SK-N-MC (cell line): ENCODE results near the gene LARGE1.

Source experiments
- DNase-seq: peaks from one replicate; pipeline ENCODE4 v3.0.0-alpha.2; 2011; ENCODE audit warnings: low read depth, low spot score
- H3K27ac ChIP-seq: fragments of 200-600 bp; sonication (generic); 2 replicates; pipeline ENCODE4 v1.5.1; 2016; ENCODE audit warnings: mixed run types
- H3K36me3 ChIP-seq: fragments of 200-600 bp; sonication (generic); 2 replicates; pipeline ENCODE4 v1.6.1; 2017; ENCODE audit warnings: antibody characterized with exemption, low read length, mixed read lengths; ENCODE audit not compliant: insufficient read depth
- H3K4me3 ChIP-seq: fragments of 200-600 bp; sonication (generic); 2 replicates; pipeline ENCODE4 v1.5.1; 2016
- H3K9ac ChIP-seq: fragments of 200-600 bp; sonication (generic); 2 replicates; pipeline ENCODE4 v1.8.0; 2017; ENCODE audit warnings: mixed run types, mixed read lengths; ENCODE audit not compliant: insufficient read length
- H3K9me3 ChIP-seq: fragments of 200-600 bp; sonication (generic); 2 replicates; pipeline ENCODE4 v1.6.1; 2017; ENCODE audit warnings: low read depth, mild to moderate bottlenecking, antibody characterized with exemption, low read length, moderate library complexity, mixed read lengths
- EZH2 ChIP-seq: fragments of 200-600 bp; sonication (generic); IDR thresholded peaks from one replicate; pipeline ENCODE4 v1.6.1; 2017; ENCODE audit warnings: antibody characterized with exemption
- FOXP2 ChIP-seq: optimal IDR thresholded peaks from 2 replicates; pipeline ENCODE3; 2011; ENCODE audit warnings: mild to moderate bottlenecking, moderate library complexity; ENCODE audit not compliant: insufficient read depth; ENCODE audit errors: extremely low read length, control extremely low read depth
- POLR2AphosphoS5 ChIP-seq: IDR thresholded peaks from 2 replicates; pipeline ENCODE4 v1.6.1; 2012; ENCODE audit warnings: mild to moderate bottlenecking, low read depth, low read length, borderline replicate concordance

LARGE1 gene

DNA sequence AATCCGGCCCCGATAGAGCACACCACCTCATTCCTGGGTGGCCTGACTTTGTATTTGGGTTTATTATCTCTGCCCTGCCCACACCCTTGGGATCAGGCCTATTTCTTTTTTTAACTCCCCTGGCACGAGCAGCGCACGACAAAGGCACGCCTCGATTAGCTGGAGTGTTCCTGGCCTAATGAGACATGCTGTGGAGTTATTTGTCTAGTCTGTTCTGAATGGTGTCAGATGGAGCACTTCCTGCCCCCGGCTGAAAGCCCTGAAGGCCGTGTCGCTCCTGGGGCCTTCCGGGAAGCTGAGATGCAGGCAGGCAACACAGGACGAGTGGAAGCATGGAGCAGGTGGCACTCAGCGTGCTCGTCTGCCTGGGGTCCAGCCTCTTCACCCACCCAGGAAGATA lies 47.1 kb downstream of the LARGE1 start:
- Histone ChIP-seq H3K27ac (no peak overlapping the region), H3K9me3 (no peaks in the 10 kb centered on the region), H3K4me3 (no peak overlapping the region), H3K36me3 (no peaks in the 10 kb centered on the region), H3K9ac (no peak overlapping the region)
- TF ChIP-seq EZH2, result no peak
- no peak for TF ChIP-seq FOXP2
- no peak for TF ChIP-seq POLR2AphosphoS5
- no peak for DNase-seq

DNA sequence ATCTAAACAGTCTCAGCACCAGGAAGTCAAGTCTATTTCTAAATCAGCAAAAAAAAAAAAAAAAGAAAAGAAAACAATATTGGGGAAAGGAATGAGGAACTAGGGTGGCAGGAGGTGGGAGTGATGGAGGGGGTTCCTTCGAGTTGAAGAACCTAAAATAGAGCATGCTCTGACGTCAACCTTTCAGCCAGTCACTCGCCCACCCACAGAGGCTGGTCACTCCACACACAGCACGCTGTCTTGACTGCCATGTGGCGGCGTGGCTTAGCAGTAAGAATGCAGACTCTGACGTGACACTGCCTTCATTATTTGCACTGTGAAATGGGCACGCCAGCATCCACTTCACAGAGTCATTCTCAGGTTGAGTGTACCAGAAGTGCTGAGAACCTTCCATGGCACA lies 48.3 kb downstream of the LARGE1 start:
- DNase-seq, result no peak
- TF ChIP-seq EZH2, result no peak
- no peak for TF ChIP-seq POLR2AphosphoS5
- TF ChIP-seq FOXP2, result no peak
- Histone ChIP-seq H3K9ac (no peak overlapping the region), H3K9me3 (no peaks in the 10 kb centered on the region), H3K36me3 (no peaks in the 10 kb centered on the region), H3K4me3 (no peak overlapping the region), H3K27ac (no peak overlapping the region)

DNA sequence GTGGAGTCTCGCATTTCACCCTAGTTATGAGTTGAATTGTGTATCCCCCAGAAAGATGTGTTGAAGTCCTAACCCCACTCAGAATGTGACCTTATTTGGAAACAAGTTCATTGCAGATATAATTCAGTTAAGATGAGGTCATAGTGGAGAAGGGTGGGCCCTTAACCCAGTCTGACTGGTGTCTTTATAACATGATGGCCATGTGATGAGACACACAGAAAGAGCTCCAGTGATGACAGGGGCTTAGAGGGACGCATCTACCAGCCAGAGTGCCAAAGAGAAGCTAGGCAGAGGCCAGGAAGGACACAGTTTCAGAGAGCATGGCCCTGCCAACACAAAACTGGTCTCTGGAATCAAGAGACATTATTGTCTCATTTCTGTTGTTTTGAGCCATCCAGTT lies 50.3 kb downstream of the LARGE1 start:
- Histone ChIP-seq H3K9ac (no peak overlapping the region), H3K4me3 (no peak overlapping the region), H3K9me3 (no peaks in the 10 kb centered on the region), H3K27ac (no peak overlapping the region), H3K36me3 (no peaks in the 10 kb centered on the region)
- no peak for DNase-seq
- TF ChIP-seq POLR2AphosphoS5 (no peak), FOXP2 (no peak), EZH2 (no peak)

DNA sequence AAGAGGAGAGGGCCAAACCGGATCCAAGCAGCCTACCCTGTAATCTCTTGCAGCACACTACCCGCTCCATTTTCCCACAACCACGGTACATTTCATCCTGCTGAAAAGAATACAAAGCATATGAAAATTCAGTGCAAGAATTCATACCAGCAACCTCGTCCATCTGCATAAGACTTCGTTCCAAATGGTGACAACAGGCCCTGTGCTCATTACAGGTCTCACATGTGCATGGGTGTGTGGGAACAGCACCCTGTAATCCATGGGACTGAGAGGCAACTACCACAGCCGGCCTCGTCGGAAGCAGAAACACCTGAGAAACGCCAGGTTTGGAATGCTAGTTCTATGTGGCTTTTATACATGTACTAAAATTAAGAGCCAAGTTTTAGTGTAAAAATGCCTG lies 52.3 kb downstream of the LARGE1 start:
- H3K9me3 ChIP-seq, result no peaks in the 10 kb centered on the region
- DNase-seq, result no peak
- no peaks in the 10 kb centered on the region for H3K36me3 ChIP-seq
- H3K9ac ChIP-seq, result no peak overlapping the region
- no peak overlapping the region for H3K4me3 ChIP-seq
- TF ChIP-seq EZH2, result no peak
- TF ChIP-seq POLR2AphosphoS5, result no peak
- TF ChIP-seq FOXP2, result no peak
- no peak overlapping the region for H3K27ac ChIP-seq

DNA sequence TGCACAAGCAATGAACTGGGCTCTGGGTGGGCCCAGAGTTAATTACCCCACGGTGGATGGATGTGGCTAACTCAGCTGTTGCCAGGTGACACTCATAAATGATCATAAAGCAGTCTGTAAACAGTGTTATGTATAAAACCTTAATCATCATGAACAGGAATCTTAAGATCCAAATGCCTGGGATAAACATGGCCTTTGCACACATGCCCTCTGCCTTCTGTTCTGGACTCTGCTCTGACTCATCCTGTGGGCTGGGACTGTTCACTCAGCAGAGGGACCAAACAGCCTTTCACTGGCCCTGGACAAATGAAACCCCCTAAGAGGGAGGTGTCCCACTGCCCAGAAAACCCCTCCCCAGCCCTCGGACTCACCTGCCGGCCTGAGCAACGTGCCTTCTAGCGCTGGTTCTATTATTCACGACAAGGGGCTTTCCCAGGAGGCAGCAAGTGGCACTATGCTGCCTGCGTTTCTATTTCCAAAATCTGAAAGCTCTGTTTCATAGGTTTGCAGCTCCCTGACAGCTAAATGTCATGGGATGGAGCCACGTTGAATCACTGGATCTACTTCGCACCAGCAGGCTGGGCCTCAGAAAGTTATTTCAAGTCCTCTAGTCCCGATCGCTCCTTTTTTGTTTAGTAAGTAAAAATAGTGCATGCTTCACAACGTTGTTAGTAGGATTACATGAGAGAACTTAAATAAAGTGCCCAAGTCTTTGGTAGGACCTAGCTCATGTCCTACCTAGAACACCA lies 53.0 kb downstream of the LARGE1 start:
- TF ChIP-seq EZH2 (no peak), FOXP2 (no peak), POLR2AphosphoS5 (no peak)
- Histone ChIP-seq H3K27ac (no peak overlapping the region), H3K36me3 (no peaks in the 10 kb centered on the region), H3K9ac (no peak overlapping the region), H3K9me3 (no peaks in the 10 kb centered on the region), H3K4me3 (no peak overlapping the region)
- DNase-seq, result no peak

DNA sequence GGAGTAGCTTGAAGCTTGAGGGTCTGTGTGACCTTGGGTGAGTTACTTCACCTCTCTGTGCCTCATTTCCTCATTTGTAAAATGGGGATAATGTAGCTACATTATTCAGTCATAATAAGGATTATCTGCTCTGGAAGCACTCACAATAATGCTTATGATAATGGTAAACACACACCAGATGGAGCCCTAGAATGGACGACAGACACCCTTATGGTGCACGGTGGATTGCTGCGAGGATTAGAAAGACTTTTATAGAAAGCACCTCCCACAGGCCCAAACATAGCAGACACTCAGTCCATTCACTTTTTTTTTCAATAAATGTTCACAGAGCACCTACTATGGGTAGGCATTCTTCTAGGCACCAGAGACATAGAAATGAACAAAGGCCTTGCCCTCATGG lies 53.8 kb downstream of the LARGE1 start:
- no peaks in the 10 kb centered on the region for H3K36me3 ChIP-seq
- no peak overlapping the region for H3K27ac ChIP-seq
- no peak overlapping the region for H3K4me3 ChIP-seq
- H3K9ac ChIP-seq, result no peak overlapping the region
- DNase-seq, result no peak
- H3K9me3 ChIP-seq, result no peaks in the 10 kb centered on the region
- no peak for TF ChIP-seq FOXP2
- TF ChIP-seq EZH2, result no peak
- no peak for TF ChIP-seq POLR2AphosphoS5

DNA sequence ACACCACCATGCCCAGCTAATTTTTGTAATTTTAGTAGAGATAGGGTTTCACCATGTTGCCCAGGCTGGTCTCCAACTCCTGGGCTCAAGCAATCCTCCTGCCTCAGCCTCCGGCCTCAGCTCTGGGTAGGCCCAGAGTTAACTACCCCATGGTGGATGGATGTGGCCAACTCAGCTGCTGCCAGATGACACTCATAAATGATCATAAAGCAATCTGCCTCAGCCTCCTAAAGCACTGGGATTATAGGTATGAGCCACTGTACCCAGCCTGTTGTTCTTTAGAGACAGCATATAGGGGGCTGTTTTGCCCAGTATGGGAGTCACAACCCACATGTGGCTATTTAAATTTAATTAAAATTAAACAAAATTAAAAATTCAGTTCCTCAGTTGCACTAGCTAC lies 54.3 kb downstream of the LARGE1 start:
- no peak for DNase-seq
- H3K4me3 ChIP-seq, result no peak overlapping the region
- H3K36me3 ChIP-seq, result no peaks in the 10 kb centered on the region
- no peak overlapping the region for H3K9ac ChIP-seq
- H3K9me3 ChIP-seq, result no peaks in the 10 kb centered on the region
- no peak overlapping the region for H3K27ac ChIP-seq
- TF ChIP-seq POLR2AphosphoS5 (no peak), FOXP2 (no peak), EZH2 (no peak)

DNA sequence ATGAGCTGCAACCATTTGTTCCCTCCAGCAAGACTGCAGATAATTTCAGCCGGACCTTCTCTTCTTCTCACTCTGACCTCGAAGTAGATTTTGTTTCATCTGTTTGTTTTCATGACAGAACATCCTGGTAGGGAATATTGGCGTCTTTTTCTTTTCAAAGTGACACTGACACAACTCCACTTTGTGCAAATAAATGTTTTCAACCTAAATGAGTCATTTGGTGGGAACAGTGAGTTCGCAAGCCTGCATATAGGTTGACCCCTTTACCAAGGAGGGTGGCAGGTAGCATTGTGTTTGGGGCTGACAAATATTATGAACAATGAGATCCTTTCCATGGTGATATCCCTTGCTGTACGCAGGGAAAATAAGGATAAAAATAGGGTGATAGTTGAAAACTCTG lies 55.0 kb downstream of the LARGE1 start:
- DNase-seq, result no peak
- Histone ChIP-seq H3K9ac (no peak overlapping the region), H3K36me3 (no peaks in the 10 kb centered on the region), H3K27ac (no peak overlapping the region), H3K4me3 (no peak overlapping the region), H3K9me3 (no peaks in the 10 kb centered on the region)
- TF ChIP-seq EZH2, result no peak
- TF ChIP-seq FOXP2, result no peak
- TF ChIP-seq POLR2AphosphoS5, result no peak

DNA sequence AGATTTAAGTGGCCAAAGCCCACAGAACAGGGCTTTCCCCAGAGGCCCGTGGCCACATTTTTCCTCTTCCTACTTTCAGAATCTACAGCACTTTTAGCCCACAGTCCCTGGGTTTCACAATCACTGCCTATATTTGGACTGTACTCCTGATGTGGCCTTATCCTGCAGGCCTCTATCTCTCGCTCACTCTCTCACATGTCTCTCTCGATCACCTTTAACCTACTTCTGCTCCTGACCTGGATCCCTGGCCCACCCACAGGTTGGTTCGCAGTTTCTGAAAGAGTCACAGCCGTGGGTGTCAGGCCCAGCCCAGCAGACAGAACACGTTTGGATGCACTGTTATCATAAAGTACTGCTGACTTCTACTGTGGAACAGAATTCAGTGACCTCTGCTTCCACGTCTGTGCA lies 55.5 kb downstream of the LARGE1 start:
- Histone ChIP-seq H3K9me3 (no peaks in the 10 kb centered on the region), H3K9ac (no peak overlapping the region), H3K4me3 (no peak overlapping the region), H3K27ac (no peak overlapping the region), H3K36me3 (no peaks in the 10 kb centered on the region)
- DNase-seq, result no peak
- TF ChIP-seq FOXP2, result no peak
